ENCODE measurements around the gene C20orf141. TPM values are rescaled to one million over a fixed set of nuclear protein-coding genes. Genes with fewer than 3 reads are reported as not detected.
A peak's percentile ranks its signal among the peaks of the same experiment; 100 is the strongest.

The C20orf141 gene
- total and polyA plus RNA-seq, 3 experiments from 2014 or later = not detected

- no peak overlapping the region for H3K27ac Mint-ChIP-seq
- H3K9me3 Mint-ChIP-seq = peaks cover 0 to 4% (median under 1%) of the 10 kb centered on the region in 5 donors
- peaks cover 8% of the 10 kb centered on the region for H3K4me1 ChIP-seq (ENCODE audit: insufficient read depth, low read length)
Observed at GRCh38 chr20:2796011-2796660, 18.7 kb upstream of the C20orf141 start.

DNA sequence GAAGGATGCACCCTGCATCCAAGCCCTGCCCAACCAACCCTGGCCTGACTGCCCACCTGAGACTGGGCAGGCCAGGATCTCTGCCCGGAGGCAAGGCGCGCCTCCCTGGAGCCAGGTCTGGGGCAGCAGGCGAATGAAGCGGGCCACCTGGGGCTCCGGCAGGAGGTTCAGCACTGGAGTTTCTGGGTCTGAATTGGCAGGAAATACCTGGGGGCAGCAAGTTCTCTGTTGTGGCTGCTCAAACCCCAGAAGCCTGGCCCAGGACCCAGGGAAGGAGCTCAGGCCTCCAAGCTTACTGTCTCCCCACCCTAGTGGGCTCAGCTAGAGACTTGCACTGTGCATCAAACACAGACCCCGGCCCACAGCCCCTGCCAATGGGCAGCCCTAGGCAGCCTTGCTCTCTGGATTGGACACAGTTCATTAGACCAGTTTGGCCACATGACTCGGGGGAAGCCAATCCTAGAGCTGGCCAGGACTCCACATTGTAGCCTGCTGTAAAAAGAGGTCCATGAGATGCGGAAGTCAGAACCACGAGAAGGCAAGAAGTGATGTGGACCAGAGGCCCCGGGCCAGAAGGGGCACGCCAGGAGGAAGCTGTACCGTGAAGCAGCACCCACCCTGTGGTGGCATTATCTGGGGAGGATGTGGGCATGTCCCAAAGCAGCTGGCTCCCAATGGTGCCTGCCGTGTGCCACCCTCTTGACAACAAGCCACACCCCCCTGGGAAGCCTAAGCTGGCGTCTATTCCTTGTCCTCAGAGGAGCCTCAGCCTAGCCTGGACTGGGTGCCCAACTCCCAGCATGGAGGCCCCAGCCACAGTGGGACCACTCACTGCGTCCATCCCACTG lies 17.4 kb upstream of the C20orf141 start:
- Mint-ChIP-seq H3K4me3 (peak overlapping the region in 1 of 7 donors; percentile 33), H3K27me3 (peaks cover 42 to 74% of the 10 kb centered on the region in 2 donors), H3K27ac (no peak overlapping the region), H3K36me3 (no peaks in the 10 kb centered on the region), H3K9me3 (peaks cover 0 to 4% (median 1%) of the 10 kb centered on the region in 5 donors), H3K4me1 (peaks cover 19 to 26% (median 25%) of the 10 kb centered on the region in 3 donors)
- DNase-seq = peak in 1 of 5 donors; percentile 25
- Histone ChIP-seq H3K4me3 (ENCODE audit: low read length) (no peak overlapping the region), H3K4me1 (ENCODE audit: insufficient read depth, low read length) (peaks cover 12% of the 10 kb centered on the region), H3K27me3 (ENCODE audit: insufficient read depth, low read length, poor library complexity, severe bottlenecking) (peaks cover 34% of the 10 kb centered on the region), H3K36me3 (ENCODE audit: insufficient read depth, low read length) (no peaks in the 10 kb centered on the region), H3K9me3 (ENCODE audit: low read length) (no peaks in the 10 kb centered on the region), H3K27ac (ENCODE audit: low read depth, low read length) (no peak overlapping the region)
- POLR2A ChIA-PET = no interaction called here
- CTCF ChIA-PET = no interaction called here

More at GRCh38 chr20:2796011-2796660, 18.7 kb upstream of the C20orf141 start:
- ChIA-PET CTCF (no interaction called here), POLR2A (no interaction called here)
- Mint-ChIP-seq H3K36me3 (no peaks in the 10 kb centered on the region), H3K4me3 (no peak overlapping the region), H3K27me3 (peaks cover 39 to 78% of the 10 kb centered on the region in 2 donors), H3K4me1 (peaks cover 15 to 22% (median 20%) of the 10 kb centered on the region in 3 donors)
- Histone ChIP-seq H3K27ac (ENCODE audit: low read depth, low read length) (no peak overlapping the region), H3K4me3 (ENCODE audit: low read length) (no peak overlapping the region), H3K36me3 (ENCODE audit: insufficient read depth, low read length) (no peaks in the 10 kb centered on the region), H3K9me3 (ENCODE audit: low read length) (no peaks in the 10 kb centered on the region), H3K27me3 (ENCODE audit: insufficient read depth, low read length, poor library complexity, severe bottlenecking) (peaks cover 29% of the 10 kb centered on the region)
- peak in 1 of 5 donors; percentile 38 for DNase-seq

- no peak overlapping the region for H3K4me3 Mint-ChIP-seq
- H3K27me3 Mint-ChIP-seq = peaks cover 45 to 72% of the 10 kb centered on the region in 2 donors
- H3K36me3 Mint-ChIP-seq = peaks cover 0 to 2% (median 0%) of the 10 kb centered on the region in 3 donors
- H3K4me3 ChIP-seq (ENCODE audit: low read length) = no peak overlapping the region
- H3K27me3 ChIP-seq (ENCODE audit: insufficient read depth, low read length, poor library complexity, severe bottlenecking) = peaks cover 34% of the 10 kb centered on the region
- CTCF ChIA-PET = interaction anchor here (1.1 kb wide), 1 partner anchor 75 kb away, joined by 3 read pairs; the partner anchor contains the start of gene PTPRA
- peaks cover 0 to 4% (median 1%) of the 10 kb centered on the region in 5 donors for H3K9me3 Mint-ChIP-seq
- H3K27ac Mint-ChIP-seq = no peak overlapping the region
- no peak for DNase-seq
- POLR2A ChIA-PET = no interaction called here
- H3K9me3 ChIP-seq (ENCODE audit: low read length) = no peaks in the 10 kb centered on the region
- H3K4me1 Mint-ChIP-seq = peaks cover 19 to 26% (median 25%) of the 10 kb centered on the region in 3 donors
- no peak overlapping the region for H3K27ac ChIP-seq (ENCODE audit: low read depth, low read length)
- peaks cover 12% of the 10 kb centered on the region for H3K4me1 ChIP-seq (ENCODE audit: insufficient read depth, low read length)
- no peaks in the 10 kb centered on the region for H3K36me3 ChIP-seq (ENCODE audit: insufficient read depth, low read length)
Observed at GRCh38 chr20:2798095-2798805, 16.5 kb upstream of the C20orf141 start.

GRCh38 chr20:2798814-2799213 lies 16.0 kb upstream of the C20orf141 start:
- peaks cover 0 to 2% (median 0%) of the 10 kb centered on the region in 3 donors for H3K36me3 Mint-ChIP-seq
- Histone ChIP-seq H3K9me3 (ENCODE audit: low read length) (no peaks in the 10 kb centered on the region), H3K36me3 (ENCODE audit: insufficient read depth, low read length) (no peaks in the 10 kb centered on the region), H3K4me1 (ENCODE audit: insufficient read depth, low read length) (peaks cover 12% of the 10 kb centered on the region), H3K27me3 (ENCODE audit: insufficient read depth, low read length, poor library complexity, severe bottlenecking) (peaks cover 30% of the 10 kb centered on the region), H3K27ac (ENCODE audit: low read depth, low read length) (no peak overlapping the region), H3K4me3 (ENCODE audit: low read length) (no peak overlapping the region)
- H3K4me1 Mint-ChIP-seq = peaks cover 19 to 26% (median 25%) of the 10 kb centered on the region in 3 donors
- ChIA-PET CTCF (interaction anchor here (1.1 to 1.2 kb wide), 2 partner anchors 23 to 74 kb away, joined by 3 read pairs; partner anchors contain the start of gene PTPRA), POLR2A (no interaction called here)
- peak overlapping the region in 6 of 7 donors; percentile 7 to 92 (median 82) for H3K4me3 Mint-ChIP-seq
- H3K27me3 Mint-ChIP-seq = peaks cover 48 to 72% of the 10 kb centered on the region in 2 donors
- no peak overlapping the region for H3K27ac Mint-ChIP-seq
- DNase-seq = peak in 1 of 5 donors; percentile 30
- peaks cover 0 to 4% (median 1%) of the 10 kb centered on the region in 5 donors for H3K9me3 Mint-ChIP-seq

DNA sequence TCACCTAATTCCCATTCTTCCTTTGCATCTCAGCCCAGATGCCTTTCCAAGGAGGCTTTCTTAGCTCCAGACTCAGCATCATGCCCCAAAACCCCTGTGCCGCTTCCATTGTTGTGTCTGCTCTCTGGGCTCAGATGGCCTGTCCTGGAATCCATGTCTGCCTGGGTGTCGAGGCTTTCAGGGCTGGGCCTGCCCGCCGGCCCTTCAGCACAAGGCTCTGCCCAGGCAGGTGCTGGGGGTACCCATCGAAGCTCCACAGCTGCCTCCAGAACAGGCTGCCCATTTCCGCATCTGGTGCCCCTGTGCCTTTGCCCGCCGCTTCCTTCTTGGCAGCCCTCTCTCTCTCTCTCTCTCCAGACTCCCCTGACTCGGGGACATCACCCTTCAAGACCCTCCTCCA lies 15.5 kb upstream of the C20orf141 start:
- peak overlapping the region in 6 of 7 donors; percentile 7 to 92 (median 86) for H3K4me3 Mint-ChIP-seq
- Histone ChIP-seq H3K4me3 (ENCODE audit: low read length) (peak overlapping the region; percentile 50), H3K36me3 (ENCODE audit: insufficient read depth, low read length) (no peaks in the 10 kb centered on the region), H3K27me3 (ENCODE audit: insufficient read depth, low read length, poor library complexity, severe bottlenecking) (peaks cover 28% of the 10 kb centered on the region), H3K4me1 (ENCODE audit: insufficient read depth, low read length) (peaks cover 12% of the 10 kb centered on the region), H3K9me3 (ENCODE audit: low read length) (no peaks in the 10 kb centered on the region), H3K27ac (ENCODE audit: low read depth, low read length) (no peak overlapping the region)
- H3K4me1 Mint-ChIP-seq = peaks cover 19 to 26% (median 25%) of the 10 kb centered on the region in 3 donors
- POLR2A ChIA-PET = no interaction called here
- peaks cover 0 to 4% (median 1%) of the 10 kb centered on the region in 5 donors for H3K9me3 Mint-ChIP-seq
- peak in 1 of 5 donors; percentile 32 for DNase-seq
- H3K36me3 Mint-ChIP-seq = peaks cover 0 to 2% (median 0%) of the 10 kb centered on the region in 3 donors
- CTCF ChIA-PET = interaction anchor here (1.1 to 1.2 kb wide), 2 partner anchors 22 to 74 kb away, joined by 3 read pairs; partner anchors contain the start of gene PTPRA
- peaks cover 50 to 74% of the 10 kb centered on the region in 2 donors for H3K27me3 Mint-ChIP-seq
- H3K27ac Mint-ChIP-seq = no peak overlapping the region

DNA sequence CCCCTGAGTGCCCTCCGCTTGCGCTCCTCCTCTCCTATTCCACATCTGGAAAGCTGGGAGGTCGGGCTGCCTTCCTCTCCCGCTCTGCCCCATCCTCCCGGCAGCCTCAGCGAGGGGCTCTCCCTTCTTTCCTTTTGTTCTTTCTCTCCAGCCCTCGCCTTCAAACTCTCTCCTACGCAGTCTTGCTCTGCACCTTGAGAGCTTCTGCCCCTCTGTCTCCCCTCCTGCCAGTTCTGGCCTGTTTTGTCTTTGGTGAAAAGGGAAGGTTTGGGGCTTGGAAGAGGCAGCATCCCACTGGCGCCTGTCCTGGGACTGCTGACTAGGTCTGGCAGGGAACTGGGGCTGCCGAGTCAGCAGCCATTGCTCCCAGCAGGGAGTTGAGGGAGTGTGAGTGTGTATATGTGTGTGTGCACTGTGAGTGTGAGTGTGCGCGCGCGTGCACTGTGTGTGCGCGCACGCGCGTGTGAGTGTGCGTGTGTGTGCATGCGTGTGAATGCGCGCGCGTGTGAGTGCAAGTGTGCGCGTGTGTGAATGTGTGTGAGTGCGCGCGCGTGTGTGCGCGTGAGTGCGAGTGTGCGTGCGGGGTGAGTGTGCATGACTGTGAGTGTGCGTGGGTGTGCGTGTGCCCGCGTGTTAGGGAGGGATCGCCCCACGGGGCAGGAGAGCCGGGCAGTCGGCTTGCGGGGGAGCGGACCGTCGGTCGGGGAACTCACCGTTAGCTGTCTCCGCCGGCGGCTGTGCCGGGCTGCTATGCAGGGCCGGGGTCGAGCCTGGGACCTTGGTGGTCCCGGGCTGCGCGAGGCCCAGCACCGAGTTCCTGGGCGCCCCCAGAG lies 14.9 kb upstream of the C20orf141 start:
- DNase-seq = peak in 1 of 5 donors; percentile 30
- POLR2A ChIA-PET = no interaction called here
- peak overlapping the region; percentile 80 to 92 (median 85) for H3K4me3 Mint-ChIP-seq

More for the DNA sequence above, 14.9 kb upstream of the C20orf141 start:
- no peak overlapping the region for H3K27ac ChIP-seq (ENCODE audit: low read depth, low read length)
- Mint-ChIP-seq H3K27ac (peak overlapping the region in 1 of 8 donors; percentile 49), H3K9me3 (peaks cover 0 to 4% (median 1%) of the 10 kb centered on the region in 5 donors), H3K36me3 (peaks cover 0 to 2% (median 0%) of the 10 kb centered on the region in 3 donors), H3K4me1 (peaks cover 19 to 26% (median 25%) of the 10 kb centered on the region in 3 donors), H3K27me3 (peaks cover 49 to 71% of the 10 kb centered on the region in 2 donors)
- peaks cover 28% of the 10 kb centered on the region for H3K27me3 ChIP-seq (ENCODE audit: insufficient read depth, low read length, poor library complexity, severe bottlenecking)
- H3K4me3 ChIP-seq (ENCODE audit: low read length) = peak overlapping the region; percentile 50
- no peaks in the 10 kb centered on the region for H3K36me3 ChIP-seq (ENCODE audit: insufficient read depth, low read length)
- H3K4me1 ChIP-seq (ENCODE audit: insufficient read depth, low read length) = peaks cover 12% of the 10 kb centered on the region
- H3K9me3 ChIP-seq (ENCODE audit: low read length) = no peaks in the 10 kb centered on the region
- CTCF ChIA-PET = interaction anchor here (1.1 to 1.2 kb wide), 2 partner anchors 22 to 73 kb away, joined by 3 read pairs; partner anchors contain the start of gene PTPRA
